ENCODE data around the gene CEMIP.

The CEMIP gene

GRCh38 chr15:80766275-80766674 lies 12.9 kb upstream of the CEMIP start:
- H3K4me3 ChIP-seq (ENCODE audit: control insufficient read depth, low read depth, low read length), result no peak overlapping the region
- no peak for TF ChIP-seq CTCF (conservative IDR thresholded peaks at IDR 0.05; ENCODE audit: control insufficient read depth, insufficient read depth, low read depth, low read length)
- no peak for DNase-seq (ENCODE audit: low read depth)

GRCh38 chr15:80768158-80768557 lies 11.0 kb upstream of the CEMIP start:
- no peak for DNase-seq (ENCODE audit: low read depth)
- no peak overlapping the region for H3K4me3 ChIP-seq (ENCODE audit: control insufficient read depth, low read depth, low read length)
- TF ChIP-seq CTCF (conservative IDR thresholded peaks at IDR 0.05; ENCODE audit: control insufficient read depth, insufficient read depth, low read depth, low read length), result no peak

- TF ChIP-seq CTCF (conservative IDR thresholded peaks at IDR 0.05; ENCODE audit: control insufficient read depth, insufficient read depth, low read depth, low read length), result no peak
- DNase-seq (ENCODE audit: low read depth), result no peak
- H3K4me3 ChIP-seq (ENCODE audit: control insufficient read depth, low read depth, low read length), result no peak overlapping the region
These were observed 9.9 kb upstream of the CEMIP start for GRCh38 chr15:80769153-80769828.

GRCh38 chr15:80769829-80770705 lies 9.1 kb upstream of the CEMIP start:
- peak; percentile 45 for DNase-seq (ENCODE audit: low read depth)

GRCh38 chr15:80773122-80773551 lies 6.0 kb upstream of the CEMIP start:
- peak; percentile 72 for DNase-seq (ENCODE audit: low read depth)
- TF ChIP-seq CTCF (conservative IDR thresholded peaks at IDR 0.05; ENCODE audit: control insufficient read depth, insufficient read depth, low read depth, low read length), result no peak
- H3K4me3 ChIP-seq (ENCODE audit: control insufficient read depth, low read depth, low read length), result no peak overlapping the region

More at GRCh38 chr15:80769829-80770705, 9.1 kb upstream of the CEMIP start:
- H3K4me3 ChIP-seq (ENCODE audit: control insufficient read depth, low read depth, low read length), result no peak overlapping the region
- no peak for TF ChIP-seq CTCF (conservative IDR thresholded peaks at IDR 0.05; ENCODE audit: control insufficient read depth, insufficient read depth, low read depth, low read length)

- no peak overlapping the region for H3K4me3 ChIP-seq (ENCODE audit: control insufficient read depth, low read depth, low read length)
- DNase-seq (ENCODE audit: low read depth), result no peak
- no peak for TF ChIP-seq CTCF (conservative IDR thresholded peaks at IDR 0.05; ENCODE audit: control insufficient read depth, insufficient read depth, low read depth, low read length)
These were observed 5.3 kb upstream of the CEMIP start for GRCh38 chr15:80773792-80774352.
